ENCODE measurements around the gene TEX35.
A peak's percentile ranks its signal among the peaks of the same experiment; 100 is the strongest.

Gene TEX35

GRCh38 chr1:178527117-178527516, 14.2 kb downstream of the TEX35 start:
- no peak for DNase-seq

GRCh38 chr1:178528228-178528952, 15.5 kb downstream of the TEX35 start:
- DNase-seq = no peak

- DNase-seq = no peak
These were observed 16.0 kb downstream of the TEX35 start for GRCh38 chr1:178528953-178529335.

GRCh38 chr1:178529364-178530036, 16.6 kb downstream of the TEX35 start:
- no peak for DNase-seq

- DNase-seq = no peak
These were observed 17.1 kb downstream of the TEX35 start for GRCh38 chr1:178530037-178530402.

GRCh38 chr1:178530502-178530901, 17.6 kb downstream of the TEX35 start:
- DNase-seq = no peak

- DNase-seq = peak; percentile 62
These were observed 19.0 kb downstream of the TEX35 start for GRCh38 chr1:178531887-178532286.

GRCh38 chr1:178532392-178532791, 19.5 kb downstream of the TEX35 start:
- DNase-seq = peak; percentile 62

GRCh38 chr1:178533121-178533946, 20.4 kb downstream of the TEX35 start:
- no peak for DNase-seq

- DNase-seq = no peak
These were observed 21.4 kb downstream of the TEX35 start for GRCh38 chr1:178534137-178534868.

GRCh38 chr1:178536329-178536728, 23.4 kb downstream of the TEX35 start:
- DNase-seq = no peak

- DNase-seq = no peak
These were observed 24.0 kb downstream of the TEX35 start for GRCh38 chr1:178536844-178537371.

GRCh38 chr1:178537382-178538090, 24.6 kb downstream of the TEX35 start:
- no peak for DNase-seq

- DNase-seq = no peak
These were observed 25.4 kb downstream of the TEX35 start for GRCh38 chr1:178538192-178538916.

- no peak for DNase-seq
These were observed 26.4 kb downstream of the TEX35 start for GRCh38 chr1:178539291-178539690.

- DNase-seq = no peak
These were observed 27.3 kb downstream of the TEX35 start for GRCh38 chr1:178540204-178540603.

- no peak for DNase-seq
These were observed 27.7 kb downstream of the TEX35 start for GRCh38 chr1:178540646-178541045.

GRCh38 chr1:178541379-178541778, 28.5 kb downstream of the TEX35 start:
- no peak for DNase-seq

GRCh38 chr1:178541829-178542553, 29.1 kb downstream of the TEX35 start:
- DNase-seq = no peak

GRCh38 chr1:178542554-178543289, 29.8 kb downstream of the TEX35 start:
- peak; percentile 35 for DNase-seq
